ENCODE results near the gene TCEAL1. TPM values are rescaled to one million over a fixed set of nuclear protein-coding genes. Genes with fewer than 3 reads are reported as not detected.

The TCEAL1 gene
- total and polyA plus RNA-seq, 2 of the 13 experiments (the other 11 are each of a cell fraction or from before 2014, with no cell fraction given) = 11.2 to 14.8 TPM

- TF ChIP-seq, protein P1, sequence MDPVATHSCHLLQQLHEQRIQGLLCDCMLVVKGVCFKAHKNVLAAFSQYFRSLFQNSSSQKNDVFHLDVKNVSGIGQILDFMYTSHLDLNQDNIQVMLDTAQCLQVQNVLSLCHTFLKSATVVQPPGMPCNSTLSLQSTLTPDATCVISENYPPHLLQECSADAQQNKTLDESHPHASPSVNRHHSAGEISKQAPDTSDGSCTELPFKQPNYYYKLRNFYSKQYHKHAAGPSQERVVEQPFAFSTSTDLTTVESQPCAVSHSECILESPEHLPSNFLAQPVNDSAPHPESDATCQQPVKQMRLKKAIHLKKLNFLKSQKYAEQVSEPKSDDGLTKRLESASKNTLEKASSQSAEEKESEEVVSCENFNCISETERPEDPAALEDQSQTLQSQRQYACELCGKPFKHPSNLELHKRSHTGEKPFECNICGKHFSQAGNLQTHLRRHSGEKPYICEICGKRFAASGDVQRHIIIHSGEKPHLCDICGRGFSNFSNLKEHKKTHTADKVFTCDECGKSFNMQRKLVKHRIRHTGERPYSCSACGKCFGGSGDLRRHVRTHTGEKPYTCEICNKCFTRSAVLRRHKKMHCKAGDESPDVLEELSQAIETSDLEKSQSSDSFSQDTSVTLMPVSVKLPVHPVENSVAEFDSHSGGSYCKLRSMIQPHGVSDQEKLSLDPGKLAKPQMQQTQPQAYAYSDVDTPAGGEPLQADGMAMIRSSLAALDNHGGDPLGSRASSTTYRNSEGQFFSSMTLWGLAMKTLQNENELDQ (CRISPR knock-in tag; IDR thresholded peaks at IDR 0.05; ENCODE audit: borderline replicate concordance) = no peak
- TF ChIP-seq KIAA2018 (CRISPR knock-in tag; IDR thresholded peaks at IDR 0.05; ENCODE audit: borderline replicate concordance) = no peak
- TF ChIP-seq, protein P2, sequence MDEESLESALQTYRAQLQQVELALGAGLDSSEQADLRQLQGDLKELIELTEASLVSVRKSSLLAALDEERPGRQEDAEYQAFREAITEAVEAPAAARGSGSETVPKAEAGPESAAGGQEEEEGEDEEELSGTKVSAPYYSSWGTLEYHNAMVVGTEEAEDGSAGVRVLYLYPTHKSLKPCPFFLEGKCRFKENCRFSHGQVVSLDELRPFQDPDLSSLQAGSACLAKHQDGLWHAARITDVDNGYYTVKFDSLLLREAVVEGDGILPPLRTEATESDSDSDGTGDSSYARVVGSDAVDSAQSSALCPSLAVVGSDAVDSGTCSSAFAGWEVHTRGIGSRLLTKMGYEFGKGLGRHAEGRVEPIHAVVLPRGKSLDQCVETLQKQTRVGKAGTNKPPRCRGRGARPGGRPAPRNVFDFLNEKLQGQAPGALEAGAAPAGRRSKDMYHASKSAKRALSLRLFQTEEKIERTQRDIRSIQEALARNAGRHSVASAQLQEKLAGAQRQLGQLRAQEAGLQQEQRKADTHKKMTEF (CRISPR knock-in tag; IDR thresholded peaks at IDR 0.05) = peak; percentile 17; the same call in 1 of the 2 replicates
- TF ChIP-seq, protein P3, sequence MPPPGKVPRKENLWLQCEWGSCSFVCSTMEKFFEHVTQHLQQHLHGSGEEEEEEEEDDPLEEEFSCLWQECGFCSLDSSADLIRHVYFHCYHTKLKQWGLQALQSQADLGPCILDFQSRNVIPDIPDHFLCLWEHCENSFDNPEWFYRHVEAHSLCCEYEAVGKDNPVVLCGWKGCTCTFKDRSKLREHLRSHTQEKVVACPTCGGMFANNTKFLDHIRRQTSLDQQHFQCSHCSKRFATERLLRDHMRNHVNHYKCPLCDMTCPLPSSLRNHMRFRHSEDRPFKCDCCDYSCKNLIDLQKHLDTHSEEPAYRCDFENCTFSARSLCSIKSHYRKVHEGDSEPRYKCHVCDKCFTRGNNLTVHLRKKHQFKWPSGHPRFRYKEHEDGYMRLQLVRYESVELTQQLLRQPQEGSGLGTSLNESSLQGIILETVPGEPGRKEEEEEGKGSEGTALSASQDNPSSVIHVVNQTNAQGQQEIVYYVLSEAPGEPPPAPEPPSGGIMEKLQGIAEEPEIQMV (CRISPR knock-in tag; IDR thresholded peaks at IDR 0.05; ENCODE audit: low read depth) = no peak
- TF ChIP-seq XRCC5 (optimal IDR thresholded peaks at IDR 0.05; ENCODE audit: low read length) = no peak
- no peak for TF ChIP-seq RORA (CRISPR knock-in tag; IDR thresholded peaks at IDR 0.05)
- TF ChIP-seq KLF13 (CRISPR knock-in tag; IDR thresholded peaks at IDR 0.05) = no peak
- no peak for TF ChIP-seq ZNF777 (CRISPR knock-in tag; IDR thresholded peaks at IDR 0.05)
- TF ChIP-seq ARHGAP35 (CRISPR knock-in tag; IDR thresholded peaks at IDR 0.05; ENCODE audit: borderline replicate concordance) = no peak
- TF ChIP-seq, protein P4, sequence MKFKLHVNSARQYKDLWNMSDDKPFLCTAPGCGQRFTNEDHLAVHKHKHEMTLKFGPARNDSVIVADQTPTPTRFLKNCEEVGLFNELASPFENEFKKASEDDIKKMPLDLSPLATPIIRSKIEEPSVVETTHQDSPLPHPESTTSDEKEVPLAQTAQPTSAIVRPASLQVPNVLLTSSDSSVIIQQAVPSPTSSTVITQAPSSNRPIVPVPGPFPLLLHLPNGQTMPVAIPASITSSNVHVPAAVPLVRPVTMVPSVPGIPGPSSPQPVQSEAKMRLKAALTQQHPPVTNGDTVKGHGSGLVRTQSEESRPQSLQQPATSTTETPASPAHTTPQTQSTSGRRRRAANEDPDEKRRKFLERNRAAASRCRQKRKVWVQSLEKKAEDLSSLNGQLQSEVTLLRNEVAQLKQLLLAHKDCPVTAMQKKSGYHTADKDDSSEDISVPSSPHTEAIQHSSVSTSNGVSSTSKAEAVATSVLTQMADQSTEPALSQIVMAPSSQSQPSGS (CRISPR knock-in tag; IDR thresholded peaks at IDR 0.05) = no peak
- no peak for TF ChIP-seq MEIS2 (CRISPR knock-in tag; IDR thresholded peaks at IDR 0.05)
These were observed 769 bp downstream of the TCEAL1 start (continued) for GRCh38 chrX:103629318-103630170.
